Epidermal melanocyte (primary cell): ENCODE measurements around the gene CDK6.

ENCODE experiments used
- DNase-seq: peaks from one replicate; pipeline ENCODE4 v3.0.0; 2011; ENCODE audit warnings: low spot score; ENCODE audit not compliant: insufficient read length

CDK6 gene

GRCh38 chr7:92652536-92652935, 183.8 kb downstream of the CDK6 start:
- no peak for DNase-seq

DNA sequence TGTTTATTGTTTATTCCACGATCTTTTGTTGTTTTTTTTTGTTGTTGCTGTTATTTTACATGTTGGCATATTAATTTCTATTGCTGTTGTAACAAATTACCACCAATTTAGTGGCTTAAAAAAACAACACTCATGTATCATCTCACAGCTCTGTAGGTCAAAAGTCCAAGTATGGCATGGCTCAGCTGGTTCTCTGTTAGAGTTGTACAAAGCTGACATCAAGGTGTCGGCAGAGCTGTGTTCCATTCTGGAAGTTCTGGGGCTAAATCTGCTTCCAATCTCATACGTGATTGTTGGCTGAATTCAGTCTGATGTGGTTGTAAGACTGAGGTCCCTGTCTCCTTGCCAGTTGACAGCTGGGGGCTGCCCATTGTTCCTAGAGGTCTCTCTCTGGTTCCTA, 186.0 kb downstream of the CDK6 start:
- DNase-seq: no peak

DNA sequence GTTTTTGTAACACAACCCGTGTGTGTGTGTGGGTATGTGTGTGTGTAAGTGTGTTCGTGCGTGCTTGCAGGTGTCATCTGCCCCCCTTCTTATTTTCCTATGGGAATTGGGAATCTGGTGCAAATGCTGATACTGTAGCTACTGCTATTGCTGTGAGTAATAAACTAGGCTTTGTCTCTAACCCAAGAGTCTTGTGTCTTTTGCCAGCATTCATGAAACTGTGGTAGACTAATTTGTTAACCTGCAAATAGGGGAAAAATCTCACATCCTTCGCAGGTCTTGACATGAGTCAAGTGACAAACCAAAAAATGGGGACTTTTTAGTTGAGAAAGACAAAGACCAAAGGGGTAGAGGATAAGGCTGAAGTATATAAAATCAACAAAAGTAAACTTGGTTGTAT, 188.3 kb downstream of the CDK6 start:
- DNase-seq: no peak

DNA sequence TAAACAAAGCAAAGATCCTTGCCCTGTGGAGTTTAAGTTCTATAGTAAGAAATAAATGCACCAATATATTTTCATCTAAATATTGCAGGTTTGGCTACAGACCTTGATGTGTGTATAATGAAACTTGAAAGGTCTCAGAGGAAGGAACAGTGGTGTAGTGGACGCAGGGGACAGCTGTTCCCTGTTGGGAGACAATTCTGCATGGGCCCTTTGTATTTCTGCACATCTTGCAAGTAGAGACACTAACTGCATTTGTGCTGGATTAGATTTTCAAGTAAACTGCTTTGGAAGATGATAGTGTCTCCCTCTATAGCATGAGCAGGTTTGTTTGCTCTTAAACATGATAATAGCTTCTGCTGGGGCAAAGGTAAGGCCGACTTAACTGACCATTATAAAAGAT, 188.7 kb downstream of the CDK6 start:
- no peak for DNase-seq

GRCh38 chr7:92647011-92647625, 189.3 kb downstream of the CDK6 start:
- no peak for DNase-seq

DNA sequence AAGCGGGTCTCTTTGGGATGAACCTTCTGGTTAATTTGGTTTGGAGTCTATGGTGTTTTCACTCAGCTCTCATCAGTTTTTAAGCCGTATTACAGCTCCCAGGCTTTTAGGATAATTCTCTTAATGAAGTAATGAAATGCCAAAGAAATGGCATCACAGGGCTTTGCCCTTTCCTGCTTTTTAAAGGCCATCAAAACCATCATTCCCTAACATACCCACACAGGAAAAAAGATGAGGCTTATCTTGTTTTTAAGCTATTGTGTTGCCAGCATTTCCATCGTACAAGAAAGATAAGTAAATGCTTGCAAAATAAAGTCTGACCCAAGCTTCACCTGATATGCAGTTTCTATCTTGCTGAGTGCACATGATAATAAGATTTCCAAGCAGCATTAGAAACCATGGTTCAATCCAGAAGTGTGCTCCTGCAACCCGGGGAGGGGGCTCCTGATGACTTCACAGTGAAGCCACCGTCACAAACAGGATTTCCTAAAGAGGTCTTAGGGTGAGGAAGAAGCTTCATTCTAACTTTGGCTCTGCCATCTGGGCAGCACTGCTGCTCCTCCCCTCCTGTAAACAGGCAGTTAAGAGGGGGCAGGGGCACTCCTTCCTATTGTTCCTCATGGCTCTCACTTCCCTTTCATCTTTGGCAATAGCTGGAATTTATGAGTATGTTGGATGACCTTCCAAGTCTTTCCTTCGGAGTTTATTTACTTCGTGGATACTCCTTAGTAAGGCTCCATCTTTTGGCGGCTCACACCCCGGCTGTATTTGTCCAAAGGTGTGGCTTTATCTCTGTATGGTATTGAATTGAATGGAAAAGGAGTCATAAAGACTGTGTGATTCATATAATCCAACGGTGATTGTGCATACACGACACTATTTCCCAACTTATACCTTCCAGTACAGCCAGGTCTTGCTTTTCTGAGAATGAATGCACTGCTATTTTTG, 191.0 kb downstream of the CDK6 start:
- no peak for DNase-seq

DNA sequence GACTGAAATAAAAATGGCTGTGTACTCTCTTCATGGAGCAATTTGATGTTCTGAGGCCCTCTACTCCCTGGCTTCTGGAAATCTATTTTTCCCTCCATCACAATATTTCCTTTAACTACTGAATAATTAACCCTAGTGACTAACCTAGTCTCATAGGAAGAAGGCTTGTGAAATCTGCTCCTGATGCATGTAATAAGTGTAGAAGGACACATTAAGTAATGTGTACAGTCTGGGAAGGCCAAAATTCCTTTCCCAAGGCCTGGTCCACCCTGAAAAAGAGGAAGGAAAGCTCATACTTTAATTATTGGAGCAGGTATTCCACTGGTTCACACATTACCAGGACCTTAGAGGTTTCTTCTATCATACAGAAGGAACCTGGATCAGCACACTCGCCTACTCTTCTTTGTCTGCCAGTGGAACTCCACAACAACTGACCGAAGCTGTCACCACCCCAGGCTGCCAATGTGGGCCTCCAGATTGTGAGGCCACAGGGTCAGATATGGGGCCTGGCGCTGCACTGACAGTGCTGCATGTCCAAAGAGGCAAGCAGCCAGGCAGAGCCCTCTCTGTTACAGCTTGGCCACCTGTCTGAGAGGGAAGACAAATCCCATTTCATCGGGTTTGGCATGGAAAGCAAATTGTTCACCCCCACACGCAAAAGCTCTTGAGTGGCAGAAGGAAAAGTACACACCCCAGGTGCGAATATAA, 191.8 kb downstream of the CDK6 start:
- no peak for DNase-seq

- DNase-seq: no peak
Measured at GRCh38 chr7:92643821-92644220, 192.6 kb downstream of the CDK6 start.

- no peak for DNase-seq
Measured at GRCh38 chr7:92641921-92642511, 194.4 kb downstream of the CDK6 start.

GRCh38 chr7:92639966-92640365, 196.4 kb downstream of the CDK6 start:
- DNase-seq: no peak

DNA sequence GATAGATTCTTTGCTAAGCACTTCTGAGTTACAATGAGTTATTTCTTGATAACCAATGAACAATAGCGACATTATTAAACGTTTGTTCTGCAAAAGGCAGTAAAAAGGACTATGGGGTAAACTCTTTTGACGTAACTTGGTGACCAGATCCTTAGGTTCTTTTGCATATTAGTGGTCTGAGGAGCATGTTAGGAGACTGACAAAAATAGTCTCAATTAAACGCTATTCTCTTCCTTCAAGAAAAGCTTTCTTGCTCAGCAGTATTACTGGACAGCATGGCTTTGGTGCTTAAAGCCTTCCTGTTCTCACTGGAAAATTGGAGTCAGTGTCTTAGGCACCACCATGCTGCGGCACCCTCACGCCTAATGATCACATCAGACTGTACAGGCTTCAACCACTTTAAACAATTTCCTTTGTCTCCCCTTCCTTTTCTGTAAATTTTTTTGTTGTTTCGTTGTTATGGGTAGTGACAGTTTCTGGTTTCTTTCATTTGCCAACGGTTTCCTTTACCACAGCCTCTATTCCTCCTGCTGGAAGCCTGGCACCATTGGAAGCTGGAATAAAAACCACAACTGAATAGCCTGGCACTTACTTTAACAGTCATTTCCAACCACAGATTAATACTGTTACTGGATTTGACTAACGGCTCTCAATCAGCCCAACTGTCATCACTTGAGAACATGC, 197.0 kb downstream of the CDK6 start:
- DNase-seq: no peak

DNA sequence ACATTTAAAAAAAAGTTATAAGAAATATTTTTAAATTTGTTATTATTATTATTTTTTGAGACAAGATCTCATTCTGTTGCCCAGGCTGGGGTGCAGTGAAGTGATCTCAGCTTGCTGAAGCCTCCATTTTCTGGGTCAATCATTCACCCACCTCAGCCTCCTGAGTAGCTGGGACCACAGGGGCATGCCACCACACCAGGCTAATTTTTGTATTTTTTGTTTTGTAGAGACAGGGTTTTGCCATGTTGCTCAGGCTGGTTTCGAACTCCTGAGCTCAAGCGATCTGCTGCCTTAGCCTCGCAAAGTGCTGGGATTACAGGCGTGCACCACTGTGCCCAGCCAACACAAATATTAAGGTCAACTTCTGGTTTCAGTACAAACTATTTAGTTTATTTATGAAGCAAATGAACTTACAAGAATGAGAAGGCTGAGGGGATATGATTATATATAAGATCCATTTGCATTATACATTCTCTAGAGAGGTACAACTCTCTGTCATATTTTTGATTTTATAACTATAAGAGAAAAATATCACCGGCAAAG, 200.3 kb downstream of the CDK6 start:
- DNase-seq: no peak

DNA sequence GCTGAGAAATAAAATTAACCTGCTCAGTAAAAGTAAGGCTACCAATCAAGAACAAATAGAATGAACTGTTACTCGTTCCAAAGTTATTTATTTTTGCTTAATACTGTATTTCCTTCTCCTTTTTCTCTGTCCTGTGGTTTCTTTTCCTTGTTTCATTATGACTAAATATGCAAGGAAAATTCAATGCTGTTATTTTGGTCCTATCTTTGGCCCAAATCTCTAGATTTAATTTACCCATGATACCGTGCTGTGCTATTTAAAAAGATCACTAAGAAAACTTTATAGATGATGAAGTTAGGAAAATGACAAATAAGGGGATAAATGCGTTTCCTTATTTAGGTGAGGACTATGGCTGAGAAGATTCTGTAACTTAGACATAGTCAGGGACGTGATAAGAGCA, 200.8 kb downstream of the CDK6 start:
- DNase-seq: no peak

GRCh38 chr7:92634924-92635519, 201.4 kb downstream of the CDK6 start:
- no peak for DNase-seq

DNA sequence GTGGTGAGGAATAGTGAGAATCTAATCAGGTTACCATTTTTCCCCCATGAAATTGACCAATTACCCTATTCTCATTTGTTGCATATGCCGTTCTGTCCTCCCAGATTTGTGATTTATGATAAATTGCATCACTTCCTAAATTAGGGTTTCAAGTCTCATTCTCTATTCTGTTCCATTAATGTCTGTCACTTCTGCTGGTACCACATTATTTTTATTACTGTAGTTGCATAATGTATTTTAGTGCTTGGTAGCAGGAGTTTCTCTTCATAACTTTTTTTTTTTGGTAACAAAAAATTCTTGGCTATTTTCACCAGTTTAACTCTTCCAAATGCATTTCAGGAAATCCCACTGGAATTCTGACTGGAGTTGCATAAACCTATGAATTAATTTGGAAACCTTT, 202.2 kb downstream of the CDK6 start:
- no peak for DNase-seq

GRCh38 chr7:92633211-92633906, 203.0 kb downstream of the CDK6 start:
- DNase-seq: no peak

- DNase-seq: no peak
Measured at GRCh38 chr7:92632791-92633190, 203.6 kb downstream of the CDK6 start.

- DNase-seq: no peak
Measured at GRCh38 chr7:92631850-92632487, 204.4 kb downstream of the CDK6 start.

- DNase-seq: no peak
Measured at GRCh38 chr7:92631067-92631849, 205.1 kb downstream of the CDK6 start.
